Measurements from ENCODE around the gene NR2E3.

Gene NR2E3

DNA sequence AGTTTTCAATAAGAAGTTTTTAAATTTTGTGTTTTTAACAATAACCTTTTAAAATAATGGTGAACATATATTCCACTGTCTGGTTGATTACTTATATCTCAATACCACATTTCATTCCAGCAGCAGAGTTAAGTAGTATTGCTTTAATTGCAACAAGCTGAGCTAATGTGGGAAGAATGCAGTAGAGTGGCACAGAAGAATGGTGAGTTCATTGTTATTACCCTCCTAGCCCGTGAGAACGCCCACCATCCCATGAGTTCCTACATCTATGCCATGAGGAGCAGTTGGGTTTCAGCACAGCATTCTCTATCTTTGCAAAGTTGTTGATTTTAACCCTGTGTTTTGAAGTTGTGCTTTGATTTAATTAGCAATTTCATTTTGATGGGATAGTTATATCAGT lies 17.8 kb upstream of the NR2E3 start:
- DNase-seq, result no peak

DNA sequence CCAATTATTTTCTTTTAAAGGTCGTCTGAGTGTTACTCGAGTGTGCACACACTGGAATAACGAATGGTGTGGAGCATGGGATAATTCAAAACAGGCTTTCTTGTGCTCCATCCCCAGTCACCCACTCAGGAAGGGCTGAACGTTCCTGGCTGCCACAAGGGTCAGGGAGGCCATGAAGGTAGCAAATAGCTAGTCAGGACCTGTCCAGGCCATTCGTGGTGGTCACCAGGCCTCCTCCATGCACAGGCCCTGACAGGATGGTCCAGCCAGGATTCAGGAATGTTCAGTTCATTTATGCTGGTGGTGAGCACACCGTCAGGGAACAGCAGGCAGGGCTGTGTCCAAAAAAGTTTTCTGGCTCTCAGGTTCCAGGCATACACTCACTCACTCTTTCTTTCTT lies 11.7 kb upstream of the NR2E3 start:
- DNase-seq, result no peak

DNA sequence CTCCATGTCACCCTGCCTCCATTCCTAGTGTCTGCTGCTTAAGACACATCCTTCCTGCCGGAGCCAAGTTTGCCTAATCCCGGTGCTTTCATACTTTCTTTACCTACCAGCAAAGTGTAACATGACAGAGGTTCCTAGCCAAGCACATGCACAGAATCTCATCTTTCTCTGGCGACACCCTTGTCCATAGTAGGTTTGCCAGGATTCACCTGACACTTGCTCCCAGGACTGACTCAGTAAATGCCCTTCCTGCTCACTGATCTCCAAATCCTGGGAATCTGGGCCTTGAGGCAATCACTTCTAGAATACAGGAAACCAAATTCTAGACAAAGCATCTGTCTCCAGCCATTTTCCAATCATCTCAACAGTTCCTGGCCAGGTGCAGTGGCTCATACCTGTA lies 10.2 kb upstream of the NR2E3 start:
- DNase-seq, result no peak

DNA sequence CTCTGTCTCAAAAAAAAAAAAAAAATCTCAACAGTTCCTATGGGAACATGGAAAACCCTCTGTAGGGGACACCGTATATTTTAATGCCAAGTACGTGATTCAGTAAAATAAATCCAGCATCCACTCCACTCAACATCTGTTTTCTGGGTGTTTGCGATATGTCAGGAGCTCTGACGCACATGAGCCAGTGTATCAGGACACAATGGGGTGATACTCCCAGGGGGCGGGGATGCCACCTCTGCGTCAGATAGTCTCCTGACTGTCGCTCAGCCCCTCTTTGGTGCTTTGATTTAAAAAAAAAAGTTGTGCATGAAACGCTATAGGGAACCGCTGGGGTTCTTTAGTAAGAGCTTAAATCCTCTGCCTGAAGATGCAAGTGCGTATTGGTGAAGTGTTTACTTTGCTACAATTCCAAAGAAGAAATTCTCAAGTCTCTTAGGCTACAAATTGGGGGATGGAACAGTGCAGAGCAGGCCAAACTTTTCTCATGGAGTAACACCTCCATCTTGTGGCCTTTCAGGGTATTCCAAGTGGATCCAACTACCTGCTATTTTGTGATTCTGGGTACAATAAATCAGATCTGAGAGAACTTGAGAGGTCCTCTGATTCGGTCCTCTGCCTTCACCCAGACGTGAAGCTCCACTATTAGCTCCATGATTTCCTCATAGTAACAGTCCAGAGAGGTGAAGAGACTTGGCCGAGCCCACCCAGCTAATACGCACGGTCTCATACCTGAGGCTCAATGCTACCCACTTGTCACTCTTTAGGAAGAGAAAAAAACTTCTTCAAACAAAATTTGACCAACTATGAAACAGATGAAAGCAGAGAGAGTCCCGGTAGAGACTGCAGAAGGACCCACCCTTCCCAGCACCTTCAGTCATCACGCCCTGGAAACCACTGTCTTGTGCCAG lies 9.3 kb upstream of the NR2E3 start:
- no peak for DNase-seq

DNA sequence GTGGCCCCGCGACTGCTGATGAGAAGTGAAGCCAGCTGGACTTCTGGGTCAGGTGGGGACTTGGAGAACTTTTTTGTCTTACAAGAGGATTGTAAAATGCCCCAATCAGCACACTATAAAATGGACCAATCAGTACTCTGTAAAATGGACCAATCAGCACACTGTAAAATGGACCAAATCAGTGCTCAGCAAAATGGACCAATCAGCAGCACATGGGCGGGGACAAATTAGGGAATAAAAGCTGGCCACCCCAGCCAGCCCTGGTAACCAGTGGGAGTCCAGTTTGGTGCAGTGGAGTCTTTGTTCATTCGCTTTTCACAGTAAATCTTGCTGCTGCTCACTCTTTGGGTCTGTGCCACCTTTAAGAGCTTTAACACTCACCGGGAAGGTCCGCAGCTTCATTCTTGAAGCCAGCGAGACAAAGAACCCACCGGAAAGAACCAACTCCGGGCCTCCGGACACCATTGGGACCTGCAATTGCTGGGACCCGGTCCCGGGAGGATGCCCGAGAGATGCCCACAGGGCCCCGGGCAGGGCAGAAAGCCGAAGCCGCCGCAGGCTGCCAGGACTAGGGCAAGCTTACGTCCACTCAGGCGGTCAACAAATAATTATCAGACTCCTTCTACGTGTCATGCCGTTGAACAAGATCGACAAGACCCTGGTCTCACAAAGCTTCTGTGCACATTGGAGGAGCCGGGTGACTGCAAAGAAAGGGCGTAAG lies 8.3 kb upstream of the NR2E3 start:
- DNase-seq, result no peak

DNA sequence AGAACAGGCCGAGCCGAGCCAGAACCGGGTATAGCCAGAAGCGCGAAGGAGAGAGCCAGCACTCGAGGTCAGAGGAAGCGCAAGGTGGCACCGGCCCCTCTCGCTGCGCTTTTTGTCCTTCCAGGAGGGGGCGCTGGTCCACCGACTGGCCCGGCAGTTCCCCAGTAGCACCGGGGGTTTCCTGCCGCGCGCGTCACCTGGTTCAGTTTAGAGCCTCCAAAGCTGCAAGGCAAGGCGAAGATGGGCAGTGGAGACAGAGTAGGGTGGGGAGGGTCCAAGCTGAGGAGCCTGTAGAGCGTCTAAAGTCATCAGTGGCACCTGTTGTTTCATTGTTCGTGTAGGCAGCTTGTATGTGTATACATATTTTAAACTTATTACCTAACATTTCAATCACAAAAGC lies 7.6 kb upstream of the NR2E3 start:
- no peak for DNase-seq

DNA sequence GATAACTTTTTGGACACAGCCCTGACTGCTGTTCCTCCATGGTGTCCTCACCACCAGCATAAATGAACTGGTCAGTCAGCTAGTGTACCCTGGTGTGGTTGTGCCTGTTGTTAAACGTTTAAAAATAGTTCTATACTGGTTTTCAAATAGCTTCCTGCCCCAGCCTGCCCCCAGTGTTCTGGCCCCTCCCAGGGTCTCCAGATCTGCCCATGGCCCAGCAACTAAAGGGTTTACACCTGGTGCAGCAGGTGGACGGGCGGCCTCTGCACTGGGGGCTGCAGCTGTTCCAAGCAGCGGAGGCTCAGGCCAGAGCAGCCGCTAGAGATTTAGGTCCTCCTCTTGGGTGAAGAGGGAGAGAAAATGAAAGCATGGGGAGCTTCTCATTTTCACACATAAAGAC lies 6.1 kb upstream of the NR2E3 start:
- no peak for DNase-seq

DNA sequence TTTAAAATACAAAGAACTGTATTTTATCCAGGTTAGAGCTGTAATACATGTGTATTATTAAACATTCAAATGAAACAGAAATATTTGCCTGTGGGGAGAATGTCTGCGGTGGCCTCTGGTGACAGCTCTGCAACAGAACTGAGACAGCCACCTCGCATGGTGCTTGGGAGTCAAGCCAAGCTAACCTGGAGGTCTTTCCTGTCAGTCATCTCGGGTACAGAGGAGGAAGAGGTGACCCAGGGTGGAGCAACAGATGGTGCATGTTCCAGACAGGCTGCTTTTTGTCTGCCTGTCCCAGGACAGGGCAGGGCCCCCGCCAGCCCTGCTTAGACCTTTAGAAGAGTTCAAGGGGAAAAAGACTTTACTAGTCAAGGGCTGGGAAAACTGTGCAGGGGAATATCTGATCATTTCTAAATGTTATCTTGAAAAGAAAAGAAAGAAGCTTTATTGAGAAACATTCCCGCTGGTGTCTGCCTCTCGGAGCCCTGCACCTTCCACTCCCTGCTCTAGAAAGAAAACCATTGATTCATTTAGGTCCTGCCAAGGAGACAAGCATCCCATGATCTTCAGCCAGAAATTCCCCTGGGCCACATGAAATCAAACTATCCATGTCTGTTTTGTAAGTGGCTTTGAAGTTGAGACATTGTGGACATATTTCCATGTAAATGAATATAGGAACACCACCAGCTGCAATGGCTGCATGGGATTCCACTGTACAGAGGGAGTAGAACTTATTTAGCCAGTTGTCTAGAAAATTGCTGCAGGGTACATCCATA lies 5.5 kb upstream of the NR2E3 start:
- no peak for DNase-seq

DNA sequence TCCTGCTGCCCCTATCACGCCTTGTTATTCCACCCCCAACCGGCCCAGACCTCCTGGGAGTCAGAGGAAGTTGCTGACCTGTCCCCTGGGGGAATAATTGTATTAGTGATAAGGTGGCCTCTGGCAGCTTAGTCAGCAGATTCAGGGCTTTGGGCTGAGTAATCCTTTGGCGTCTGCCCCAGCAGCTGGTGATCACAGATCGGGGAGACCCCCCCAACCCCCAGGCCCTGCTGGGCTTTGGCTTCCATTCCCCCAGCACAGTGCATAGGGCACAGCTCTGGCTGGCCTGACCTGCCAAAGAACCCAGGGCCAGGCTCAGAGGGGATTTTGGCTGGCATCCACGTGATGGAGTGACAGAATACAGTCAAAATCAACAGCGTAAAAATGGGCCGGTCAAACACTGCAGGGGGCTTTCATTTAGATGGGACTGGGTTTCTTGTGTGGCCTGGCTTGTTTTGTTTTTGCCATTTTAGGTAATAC lies 3.9 kb upstream of the NR2E3 start:
- DNase-seq, result no peak

DNA sequence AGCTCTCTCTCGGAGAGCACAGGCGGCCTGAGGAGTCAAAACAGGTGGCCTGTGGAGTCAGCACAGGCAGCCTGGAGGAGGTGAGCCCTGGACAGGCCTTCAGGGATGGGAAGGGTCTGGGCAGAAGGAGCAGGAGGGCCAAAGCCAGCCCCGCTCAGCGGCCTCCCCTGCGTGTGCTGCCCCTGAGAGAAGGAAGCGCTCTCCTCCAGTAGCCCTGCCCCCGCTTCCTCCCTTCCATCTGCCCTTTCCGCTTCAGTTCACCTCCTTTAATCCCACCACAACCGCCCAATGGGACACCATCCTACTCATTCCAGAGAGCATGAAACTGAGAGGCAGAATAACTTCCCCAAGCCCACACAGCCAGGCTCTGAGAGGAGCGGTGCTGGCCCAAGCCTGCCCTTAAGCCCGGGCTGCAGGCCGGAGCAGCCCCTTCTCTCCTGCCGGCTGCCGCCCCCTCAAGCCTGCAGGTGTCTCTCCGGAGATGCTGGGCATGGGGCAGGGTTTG lies 3.2 kb upstream of the NR2E3 start:
- DNase-seq, result no peak

DNA sequence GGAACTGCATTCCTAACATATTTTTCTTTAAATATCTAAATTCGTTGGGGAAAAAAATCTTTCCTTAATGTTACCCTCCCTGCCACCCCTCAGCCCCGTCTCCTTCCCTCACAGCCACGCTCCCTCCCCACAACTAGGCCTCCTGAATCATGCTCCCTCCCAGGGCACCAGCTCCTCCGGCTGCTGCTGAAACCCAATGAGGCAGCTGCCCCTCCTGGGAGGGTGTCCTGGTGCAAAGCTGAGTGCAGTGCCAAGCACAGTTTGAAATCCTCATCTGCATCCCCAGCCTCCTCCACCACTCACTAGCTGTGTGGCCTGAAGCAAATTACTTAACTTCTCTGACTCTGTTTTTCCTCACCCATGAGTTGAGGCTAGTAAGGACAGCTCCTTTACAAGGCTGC lies 2.7 kb upstream of the NR2E3 start:
- no peak for DNase-seq

DNA sequence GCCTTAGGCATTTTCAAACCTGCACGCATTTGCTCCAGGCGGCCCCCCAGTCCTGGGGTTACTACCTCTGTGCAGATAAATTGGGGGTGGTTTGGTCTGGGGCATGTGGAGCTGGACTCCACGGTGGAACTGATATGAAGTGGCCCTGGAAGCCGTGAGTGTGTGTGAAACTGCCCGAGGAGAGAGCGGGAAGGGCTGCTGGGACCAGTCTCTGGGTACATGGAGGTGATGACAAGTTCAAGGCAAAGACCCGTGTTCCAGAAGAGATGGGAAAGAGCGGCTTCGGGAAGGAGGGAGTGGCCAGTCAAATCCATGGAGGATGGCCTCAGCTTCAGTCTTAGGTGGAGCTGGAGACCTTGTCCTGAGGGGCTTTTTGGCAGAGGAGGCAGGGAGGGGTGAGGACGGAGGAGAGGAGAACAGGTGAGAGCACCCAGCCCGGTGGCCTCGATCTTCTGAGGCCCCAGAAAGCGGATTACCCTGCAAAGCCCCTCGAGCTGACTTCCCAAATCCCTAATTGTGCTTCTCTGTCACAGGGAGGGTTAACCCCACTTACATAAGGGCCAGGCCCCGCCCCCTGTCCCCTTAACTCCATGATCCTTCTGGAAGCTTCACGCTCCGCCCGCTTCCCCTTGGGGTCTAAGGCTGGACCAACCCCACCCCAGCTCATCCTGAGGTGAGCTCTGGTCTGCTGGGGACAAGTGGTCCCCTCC lies 1.9 kb upstream of the NR2E3 start:
- DNase-seq, result no peak

DNA sequence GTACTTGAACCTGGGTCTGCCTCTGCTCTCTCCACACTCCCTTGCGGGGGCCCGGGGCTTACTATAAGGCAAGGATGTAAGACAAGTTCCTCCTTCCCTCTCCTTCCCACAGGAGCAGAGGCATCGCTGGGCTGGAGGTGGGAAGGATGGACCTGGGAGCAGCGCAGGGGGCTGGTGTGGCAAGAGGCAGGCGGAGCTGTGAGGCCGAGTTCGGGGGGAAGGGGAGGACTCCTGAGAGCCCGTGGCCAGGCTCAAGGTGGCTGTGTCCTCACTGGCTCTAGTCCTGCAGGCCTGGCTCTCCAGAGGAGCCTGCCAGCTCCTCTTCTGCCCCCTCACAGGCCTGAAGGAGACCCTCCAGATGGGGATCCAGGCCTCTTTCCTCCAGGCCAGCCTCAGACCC lies 1.0 kb upstream of the NR2E3 start:
- DNase-seq, result no peak

DNA sequence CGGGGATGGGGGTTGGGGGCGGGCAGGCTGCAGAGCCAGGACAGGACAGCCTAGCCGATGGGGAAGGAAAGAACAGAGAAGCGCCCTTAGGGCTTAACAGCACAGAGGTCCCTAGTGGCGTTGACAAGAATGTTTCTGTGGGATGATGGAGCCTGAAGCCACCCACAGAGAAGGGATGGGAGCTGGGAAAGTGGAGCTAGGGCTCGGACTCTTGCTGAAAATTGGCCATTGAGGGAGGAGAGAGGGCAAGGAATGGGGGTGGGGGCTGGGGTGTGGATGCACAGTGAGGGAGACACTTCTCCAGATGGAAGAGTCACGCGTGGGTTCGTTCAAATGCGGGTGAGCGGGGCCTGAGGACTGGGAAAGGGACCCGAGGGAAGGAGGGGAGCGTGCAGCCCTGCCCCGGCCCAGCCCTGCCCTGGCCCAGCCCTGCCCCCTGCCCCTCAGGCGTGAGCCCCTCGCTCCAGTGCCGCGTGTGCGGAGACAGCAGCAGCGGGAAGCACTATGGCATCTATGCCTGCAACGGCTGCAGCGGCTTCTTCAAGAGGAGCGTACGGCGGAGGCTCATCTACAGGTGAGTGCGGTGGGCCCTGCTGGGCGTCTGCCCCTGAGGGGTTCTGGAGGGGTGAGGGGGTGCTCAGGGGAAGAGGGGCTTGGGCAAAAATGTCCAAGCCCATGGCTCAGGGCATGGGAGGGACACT lies 832 bp downstream of the NR2E3 start:
- DNase-seq, result no peak

DNA sequence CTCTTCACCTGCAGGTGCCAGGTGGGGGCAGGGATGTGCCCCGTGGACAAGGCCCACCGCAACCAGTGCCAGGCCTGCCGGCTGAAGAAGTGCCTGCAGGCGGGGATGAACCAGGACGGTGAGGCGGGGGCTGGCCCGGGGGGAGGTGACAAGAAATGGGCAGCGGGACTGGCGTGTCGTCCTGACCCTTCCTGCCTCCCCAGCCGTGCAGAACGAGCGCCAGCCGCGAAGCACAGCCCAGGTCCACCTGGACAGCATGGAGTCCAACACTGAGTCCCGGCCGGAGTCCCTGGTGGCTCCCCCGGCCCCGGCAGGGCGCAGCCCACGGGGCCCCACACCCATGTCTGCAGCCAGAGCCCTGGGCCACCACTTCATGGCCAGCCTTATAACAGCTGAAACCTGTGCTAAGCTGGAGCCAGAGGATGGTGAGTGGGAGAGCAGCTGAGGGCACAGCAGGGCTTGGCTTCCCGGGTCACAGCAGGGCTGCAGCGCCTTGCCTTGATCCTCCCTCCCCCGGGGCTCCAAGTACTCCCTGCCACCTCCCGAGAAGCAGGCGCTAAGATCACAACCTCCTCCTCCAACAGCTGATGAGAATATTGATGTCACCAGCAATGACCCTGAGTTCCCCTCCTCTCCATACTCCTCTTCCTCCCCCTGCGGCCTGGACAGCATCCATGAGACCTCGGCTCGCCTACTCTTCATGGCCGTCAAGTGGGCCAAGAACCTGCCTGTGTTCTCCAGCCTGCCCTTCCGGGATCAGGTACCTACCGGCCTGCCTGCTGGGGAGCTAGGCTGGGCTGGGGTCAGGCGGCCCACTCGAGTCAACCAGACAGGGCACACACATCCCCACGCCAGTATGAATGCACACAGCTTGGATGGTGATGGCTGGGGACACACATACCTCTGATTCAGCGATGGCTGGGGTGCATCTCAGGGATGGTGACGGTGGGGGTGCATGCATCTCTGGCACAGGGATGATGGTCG lies 1.7 kb downstream of the NR2E3 start:
- no peak for DNase-seq

DNA sequence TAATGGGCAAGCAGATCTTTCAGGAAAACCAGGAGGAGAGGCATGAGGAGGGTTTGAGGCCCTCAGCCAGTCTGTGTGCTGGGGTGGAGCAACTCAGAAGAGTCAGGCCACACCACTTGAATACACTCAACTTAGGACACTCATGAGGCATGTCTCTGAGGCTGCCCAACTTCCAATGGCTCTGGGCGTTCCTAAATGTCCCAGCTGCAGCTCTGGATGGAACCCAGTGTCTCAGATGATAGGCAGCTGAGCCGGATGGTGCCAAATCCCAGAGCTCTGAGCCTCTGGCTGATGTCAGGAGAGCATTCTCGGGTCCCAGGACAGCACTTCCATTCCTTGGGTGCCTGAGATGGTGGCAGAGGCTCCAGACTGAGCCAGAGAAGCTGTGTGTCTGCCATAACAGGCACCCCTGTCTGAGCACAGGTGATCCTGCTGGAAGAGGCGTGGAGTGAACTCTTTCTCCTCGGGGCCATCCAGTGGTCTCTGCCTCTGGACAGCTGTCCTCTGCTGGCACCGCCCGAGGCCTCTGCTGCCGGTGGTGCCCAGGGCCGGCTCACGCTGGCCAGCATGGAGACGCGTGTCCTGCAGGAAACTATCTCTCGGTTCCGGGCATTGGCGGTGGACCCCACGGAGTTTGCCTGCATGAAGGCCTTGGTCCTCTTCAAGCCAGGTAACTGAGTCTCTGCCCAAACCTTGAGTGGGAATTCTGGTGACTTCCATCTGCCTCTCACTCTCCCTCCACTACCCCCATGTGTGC lies 2.8 kb downstream of the NR2E3 start:
- DNase-seq, result no peak

DNA sequence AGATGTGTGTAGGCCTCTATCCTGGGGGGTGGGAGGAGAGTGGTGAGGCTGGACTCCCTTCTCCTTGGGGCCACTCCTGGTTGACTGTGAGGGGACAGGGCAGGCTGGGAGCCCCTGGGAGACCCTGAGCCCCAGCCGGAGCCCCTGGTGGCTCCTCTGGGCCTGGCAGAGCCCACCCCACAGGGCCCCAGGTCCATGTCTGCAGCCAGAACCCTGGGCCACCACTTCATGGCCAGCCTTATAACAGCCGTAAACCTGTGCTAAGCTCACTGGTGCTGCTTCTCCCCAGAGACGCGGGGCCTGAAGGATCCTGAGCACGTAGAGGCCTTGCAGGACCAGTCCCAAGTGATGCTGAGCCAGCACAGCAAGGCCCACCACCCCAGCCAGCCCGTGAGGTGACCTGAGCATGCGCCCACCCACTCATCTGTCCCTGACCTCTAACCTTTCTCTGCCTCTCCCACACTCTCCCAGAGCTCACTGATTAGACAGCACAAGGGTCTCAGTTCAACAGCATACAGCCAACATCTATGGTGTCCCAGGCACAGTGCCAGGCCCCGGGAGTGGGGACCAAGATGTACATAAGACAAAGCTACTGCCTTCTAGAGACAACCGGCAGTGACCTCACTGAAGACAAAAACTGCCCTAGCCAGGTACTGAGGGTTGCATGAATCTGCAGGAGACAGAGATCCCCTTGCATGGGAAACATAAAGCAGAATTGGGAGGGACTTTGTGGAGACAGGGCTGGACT lies 3.5 kb downstream of the NR2E3 start:
- DNase-seq, result no peak

DNA sequence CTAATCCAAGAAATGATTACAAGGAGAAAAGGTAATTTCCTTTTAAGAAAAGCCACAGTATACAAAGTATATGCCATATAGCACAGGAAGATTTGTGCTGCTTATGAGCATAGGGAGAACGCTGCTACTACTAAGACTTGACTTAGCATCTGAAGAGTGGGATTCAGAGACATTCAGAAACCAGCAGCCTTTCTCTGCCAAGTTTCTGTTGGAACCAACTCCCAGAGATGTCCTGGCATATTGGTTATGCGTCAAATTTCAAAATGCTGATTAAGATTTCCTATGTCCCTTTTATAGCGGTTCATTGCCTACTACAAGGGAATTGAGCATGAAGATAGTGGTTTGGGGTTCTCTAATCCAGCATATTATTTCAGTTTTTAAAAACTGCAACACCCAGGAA lies 4.9 kb downstream of the NR2E3 start:
- DNase-seq, result no peak

DNA sequence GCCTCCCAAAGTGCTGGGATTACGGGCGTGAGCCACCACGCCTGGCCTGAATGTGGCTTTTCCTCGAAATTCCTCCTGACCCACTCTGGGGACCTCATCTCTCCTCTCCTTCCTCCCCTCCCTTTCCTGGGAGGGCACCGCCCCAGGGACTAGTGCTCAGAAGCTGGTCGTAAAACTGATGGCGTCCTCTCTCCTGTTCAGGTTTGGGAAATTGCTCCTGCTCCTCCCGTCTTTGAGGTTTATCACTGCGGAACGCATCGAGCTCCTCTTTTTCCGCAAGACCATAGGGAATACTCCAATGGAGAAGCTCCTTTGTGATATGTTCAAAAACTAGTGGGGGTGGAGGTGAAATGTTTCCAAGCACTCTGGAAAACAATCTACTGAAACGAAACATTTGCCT lies 7.0 kb downstream of the NR2E3 start:
- DNase-seq, result no peak

All from NCI-H187 treated with DMSO at 0.1 percent for 48 hours (cell line).